GM12878 (cell line): ENCODE data around the gene LAIR1. TPM values are rescaled to one million over a fixed set of nuclear protein-coding genes. Genes with fewer than 3 reads are reported as not detected.

ENCODE experiments used
- ATAC-seq: fragments of 200-7000 bp; cut with Tn5 transposase; 3 replicates; pipeline ENCODE4 v1.9.1; 2020; ENCODE audit warnings: mild to moderate bottlenecking, moderate library complexity
- BruUV-seq: library from RNA; stranded (reverse); fragments of 400-500 nt; replicated peaks from 2 replicates; lab custom pipeline; 2021; lab: Mats Ljungman, UMichigan
- CTCF ChIA-PET: fragments of 300-600 bp; sonication (Branson Sonifier 250); formaldehyde crosslinking; extraction: SDS; loops from one replicate; lab custom pipeline; 2021; ENCODE audit warnings: inconsistent platforms; lab: Yijun Ruan, JAX
- POLR2A ChIA-PET: fragments of 350-600 bp; formaldehyde crosslinking; extraction: SDS; loops from one replicate; lab custom pipeline; 2021; ENCODE audit warnings: inconsistent platforms; lab: Charles Lee
- RAD21 ChIA-PET: fragments of 300-600 bp; sonication (Branson Sonifier 250); formaldehyde crosslinking; loops from one replicate; lab custom pipeline; 2023; ENCODE audit warnings: antibody characterized with exemption; ENCODE audit not compliant: unreplicated experiment; lab: Charles Lee
- SMC1A ChIA-PET: fragments of 300-600 bp; sonication (Branson Sonifier 250); formaldehyde crosslinking; loops from one replicate; lab custom pipeline; 2023; ENCODE audit not compliant: unreplicated experiment, uncharacterized antibody; lab: Charles Lee
- DNase-seq: peaks from one replicate; pipeline ENCODE4 v3.0.0-alpha.2; 2011; ENCODE audit warnings: low read depth, low spot score
- FAIRE-seq: peaks from 3 replicates; lab custom pipeline; 2011; peaks lifted over from hg19 to GRCh38; lab: Jason Lieb, UNC
- H2AFZ ChIP-seq: 2 replicates; pipeline ENCODE4 v1.6.0; 2011; ENCODE audit warnings: low read depth, low read length, control low read depth; ENCODE audit not compliant: control insufficient read depth
- H3K27ac ChIP-seq: 2 replicates; pipeline ENCODE4 v1.5.1; 2011; ENCODE audit warnings: control low read depth; ENCODE audit not compliant: control insufficient read depth, insufficient read depth
- H3K27me3 ChIP-seq, 2 experiments: replicated peaks in 1 of 2; 2 replicates each; pipeline versions ENCODE4 v1.6.0 to v1.6.1; 2011; ENCODE audit warnings: low read length in 1 of 2; ENCODE audit not compliant: control insufficient read depth in 2 of 2, insufficient read depth in 2 of 2
- H3K36me3 ChIP-seq, 2 experiments: 2 replicates each; pipeline ENCODE4 v1.5.1; 2011; ENCODE audit warnings: low read length in 1 of 2; ENCODE audit not compliant: control insufficient read depth in 2 of 2, insufficient read depth in 2 of 2
- H3K4me1 ChIP-seq: 2 replicates; pipeline ENCODE4 v1.6.1; 2011; ENCODE audit warnings: mild to moderate bottlenecking, low read length, moderate library complexity, mixed read lengths; ENCODE audit not compliant: control insufficient read depth, insufficient read depth
- H3K4me2 ChIP-seq: 2 replicates; pipeline ENCODE4 v1.6.0; 2011; ENCODE audit warnings: control low read depth; ENCODE audit not compliant: control insufficient read depth, insufficient read depth
- H3K4me3 ChIP-seq: fragments of 200-600 bp; sonication (generic); 2 replicates; pipeline ENCODE4 v1.5.1; 2016
- H3K79me2 ChIP-seq: 2 replicates; pipeline ENCODE4 v1.6.0; 2011; ENCODE audit warnings: low read length; ENCODE audit not compliant: control insufficient read depth, insufficient read depth
- H3K9ac ChIP-seq: 2 replicates; pipeline ENCODE4 v1.8.0; 2011; ENCODE audit warnings: low read length, control low read depth, mixed read lengths; ENCODE audit not compliant: control insufficient read depth, insufficient read depth
- H3K9me3 ChIP-seq: replicated peaks from 3 replicates; pipeline ENCODE4 v1.5.1; 2011; ENCODE audit warnings: mild to moderate bottlenecking, low read length; ENCODE audit not compliant: control insufficient read depth, insufficient read depth
- H4K20me1 ChIP-seq: 2 replicates; pipeline ENCODE4 v1.6.0; 2011; ENCODE audit not compliant: control insufficient read depth, insufficient read depth
- ASH2L ChIP-seq: fragments of 300-600, 200-600 bp; sonication (generic); IDR thresholded peaks from 2 replicates; pipeline ENCODE4 v1.6.1; 2017; ENCODE audit warnings: low read depth, mild to moderate bottlenecking, borderline replicate concordance
- CHD4 ChIP-seq: fragments of 200-600 bp; sonication (generic); IDR thresholded peaks from 2 replicates; pipeline ENCODE4 v1.6.1; 2016; ENCODE audit warnings: mild to moderate bottlenecking
- ETV6 ChIP-seq, 2 experiments: fragments of 450-650 bp in 1 of 2; IDR thresholded peaks in 1 of 2; conservative IDR thresholded peaks in 1 of 2; 2 replicates each; pipeline ENCODE4 v1.6.1; 2014; ENCODE audit warnings: antibody characterized with exemption in 1 of 2, borderline replicate concordance in 1 of 2, low read depth in 1 of 2, mild to moderate bottlenecking in 1 of 2, moderate library complexity in 1 of 2
- GABPA ChIP-seq: IDR thresholded peaks from 2 replicates; pipeline ENCODE4 v1.6.1; 2014; ENCODE audit warnings: antibody characterized with exemption, low read depth, mild to moderate bottlenecking, inconsistent platforms
- HCFC1 ChIP-seq: fragments of 150-350 bp; IDR thresholded peaks from 2 replicates; pipeline ENCODE4 v1.6.1; 2014; ENCODE audit warnings: low read length
- IRF4 ChIP-seq: IDR thresholded peaks from 2 replicates; pipeline ENCODE4 v1.6.1; 2011; ENCODE audit warnings: low read depth, low read length
- NBN ChIP-seq: fragments of 450-650 bp; IDR thresholded peaks from 2 replicates; pipeline ENCODE4 v1.6.1; 2016
- SREBF1 ChIP-seq: IDR thresholded peaks from 2 replicates; pipeline ENCODE4 v1.6.1; 2012; ENCODE audit warnings: mild to moderate bottlenecking, low read length
- TCF3 ChIP-seq: IDR thresholded peaks from 2 replicates; pipeline ENCODE4 v1.6.1; 2012; ENCODE audit warnings: low read depth, mild to moderate bottlenecking, low read length, borderline replicate concordance; ENCODE audit not compliant: insufficient read depth
- TCF7 ChIP-seq: IDR thresholded peaks from 2 replicates; pipeline ENCODE4 v1.6.1; 2014; ENCODE audit warnings: antibody characterized with exemption, borderline replicate concordance
- YY1 ChIP-seq: IDR thresholded peaks from 2 replicates; pipeline ENCODE4 v1.6.1; 2011; ENCODE audit warnings: low read depth, mild to moderate bottlenecking, low read length
- WGBS: methylation state at CpG from one replicate; pipeline ENCODE4 v1.1.6; 2016; ENCODE audit warnings: low lambda C conversion rate; ENCODE audit not compliant: insufficient replicate concordance, insufficient coverage; ENCODE audit errors: missing lambda C conversion rate; 5-methylcytosine and 5-hydroxymethylcytosine counted together
- in situ Hi-C: fragments of 300-500 bp; cut with MboI; formaldehyde crosslinking; loops from 9 replicates; pipeline ENCODE4 v1.14.3; 2018; ENCODE audit warnings: mixed read lengths
- intact Hi-C: fragments of 100-400 bp; cut with micrococcal nuclease; formaldehyde crosslinking; loops from one replicate; pipeline ENCODE4 v1.14.2; 2022; ENCODE audit not compliant: unreplicated experiment
- polyA plus RNA-seq, 11 experiments: library from polyadenylated mRNA; depleted of rRNA in 4 of 11; unstranded in 6 of 11; stranded (reverse) in 5 of 11; fragments of >200 nt; fragmentation: Nextera tagmentation in 4 of 11; fragmentation: Illumina TruSeq in 1 of 11; extraction: Ambion mirVana in 4 of 11; extraction: Trizol in 1 of 11; gene quantifications; 1 replicate in 1 of 11; 2 replicates in 10 of 11; pipeline versions ENCODE4 v1.2.1 to v1.2.3, GENCODE V29; 2011 to 2016; ENCODE audit warnings: inconsistent platforms in 2 of 11, missing spikeins in 2 of 11, low read depth in 1 of 11
- total RNA-seq, 4 experiments: library from RNA; depleted of rRNA in 3 of 4; stranded (reverse); fragments of >200 nt in 3 of 4; fragmentation: Illumina TruSeq in 1 of 4; extraction: Trizol in 1 of 4; gene quantifications; 2 replicates each; pipeline versions ENCODE4 v1.2.1 to v1.2.3, GENCODE V29; 2013 to 2021
- TF ChIP-seq, protein P1 (sequence below): fragments of 450-650 bp; formaldehyde crosslinking; IDR thresholded peaks from 2 replicates; pipeline ENCODE4 v1.4.0; 2022; ENCODE audit warnings: mild to moderate bottlenecking, moderate library complexity

LAIR1 gene
- total and polyA plus RNA-seq, 10 of the 15 experiments (the other 5 are each of a cell fraction or from before 2014, with no cell fraction given) = 8.6 to 58.2 (median 35.3) TPM

DNA sequence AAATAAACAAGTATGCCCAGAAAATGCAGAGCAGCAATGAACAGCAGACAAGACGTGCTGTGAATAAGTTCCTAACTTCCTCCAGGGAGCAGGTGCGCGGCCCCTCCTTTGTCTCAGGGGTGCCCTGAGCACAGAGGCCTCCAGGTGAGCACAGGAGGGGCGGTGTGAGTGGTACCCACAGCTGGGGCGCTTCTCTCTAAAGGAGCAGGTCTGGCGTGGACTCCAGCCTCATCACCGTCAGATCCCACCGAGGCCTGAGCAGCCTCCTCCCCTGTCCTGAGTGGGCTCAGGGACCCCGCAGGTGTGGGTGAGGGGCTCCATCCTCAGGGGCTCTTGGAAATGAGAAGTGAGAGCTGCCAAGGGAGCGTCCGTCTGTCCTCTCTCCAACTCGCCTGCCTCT lies 54.9 kb downstream of the LAIR1 start:
- SMC1A ChIA-PET = interaction anchor here (1.0 kb wide), 1 partner anchor 39 kb away, joined by 3 read pairs; no protein-coding TSS in a partner anchor
- H2AFZ ChIP-seq = no peak overlapping the region
- no peaks in the 10 kb centered on the region for H3K36me3 ChIP-seq
- RAD21 ChIA-PET = no interaction called here
- H3K27me3 ChIP-seq = no peaks in the 10 kb centered on the region; a peak in 1 of 4 replicates
- no peak overlapping the region for H3K27ac ChIP-seq
- POLR2A ChIA-PET = no interaction called here
- ATAC-seq (no peak), FAIRE-seq (no peak)
- H3K9ac ChIP-seq = no peak overlapping the region
- in situ Hi-C loops = no loop called here
- BruUV-seq = no TSS peak
- intact Hi-C loops = no loop called here
- TF ChIP-seq SREBF1 (no peak), TCF7 (no peak), CHD4 (no peak), GABPA (no peak), TCF3 (no peak), HCFC1 (no peak), IRF4 (no peak), ETV6 (conservative IDR thresholded peaks at IDR 0.05 in 1 of 2, IDR thresholded peaks at IDR 0.05 in 1 of 2; ENCODE audit: borderline replicate concordance in 1 of 2, low read depth in 1 of 2) (no peak), ASH2L (no peak), YY1 (no peak), NBN (no peak)
- TF ChIP-seq, protein P1, sequence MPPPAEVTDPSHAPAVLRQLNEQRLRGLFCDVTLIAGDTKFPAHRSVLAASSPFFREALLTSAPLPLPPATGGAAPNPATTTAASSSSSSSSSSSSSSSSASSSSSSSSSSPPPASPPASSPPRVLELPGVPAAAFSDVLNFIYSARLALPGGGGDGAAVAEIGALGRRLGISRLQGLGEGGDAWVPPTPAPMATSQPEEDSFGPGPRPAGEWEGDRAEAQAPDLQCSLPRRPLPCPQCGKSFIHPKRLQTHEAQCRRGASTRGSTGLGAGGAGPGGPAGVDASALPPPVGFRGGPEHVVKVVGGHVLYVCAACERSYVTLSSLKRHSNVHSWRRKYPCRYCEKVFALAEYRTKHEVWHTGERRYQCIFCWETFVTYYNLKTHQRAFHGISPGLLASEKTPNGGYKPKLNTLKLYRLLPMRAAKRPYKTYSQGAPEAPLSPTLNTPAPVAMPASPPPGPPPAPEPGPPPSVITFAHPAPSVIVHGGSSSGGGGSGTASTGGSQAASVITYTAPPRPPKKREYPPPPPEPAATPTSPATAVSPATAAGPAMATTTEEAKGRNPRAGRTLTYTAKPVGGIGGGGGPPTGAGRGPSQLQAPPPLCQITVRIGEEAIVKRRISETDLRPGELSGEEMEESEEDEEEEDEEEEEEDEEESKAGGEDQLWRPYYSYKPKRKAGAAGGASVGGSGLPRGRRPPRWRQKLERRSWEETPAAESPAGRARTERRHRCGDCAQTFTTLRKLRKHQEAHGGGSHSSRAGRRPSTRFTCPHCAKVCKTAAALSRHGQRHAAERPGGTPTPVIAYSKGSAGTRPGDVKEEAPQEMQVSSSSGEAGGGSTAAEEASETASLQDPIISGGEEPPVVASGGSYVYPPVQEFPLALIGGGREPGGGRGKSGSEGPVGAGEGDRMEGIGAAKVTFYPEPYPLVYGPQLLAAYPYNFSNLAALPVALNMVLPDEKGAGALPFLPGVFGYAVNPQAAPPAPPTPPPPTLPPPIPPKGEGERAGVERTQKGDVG (CRISPR knock-in tag) = no peak
- TF ChIP-seq, all 136 proteins: peak for 0
- Histone ChIP-seq H4K20me1 (no peaks in the 10 kb centered on the region), H3K4me2 (no peak overlapping the region), H3K4me1 (no peaks in the 10 kb centered on the region), H3K9me3 (no peaks in the 10 kb centered on the region), H3K79me2 (no peaks in the 10 kb centered on the region), H3K4me3 (no peak overlapping the region)
- CTCF ChIA-PET = no interaction called here
- DNase-seq = no peak
- WGBS = 33% methylated on average over 12 of the region's 12 CpGs
